Uterus (tissue), 2 donors: ENCODE results near the gene FCAR.
"Not testable (repeated sequence)": the region's sequence is repeated elsewhere in the genome, so short reads cannot be mapped to it uniquely, and the experiment has no call there.

Source experiments
- CTCF ChIP-seq, 4 experiments: fragments of 200-600 bp in 2 of 4; fragments of 450-650 bp in 2 of 4; sonication (generic) in 2 of 4; IDR thresholded peaks; one replicate each; pipeline ENCODE4 v1.5.1; 2016 to 2019; ENCODE audit warnings: antibody characterized with exemption in 4 of 4, mild to moderate bottlenecking in 2 of 4, moderate library complexity in 1 of 4
- POLR2A ChIP-seq, 2 donors: fragments of 450-650 bp; IDR thresholded peaks; one replicate each; pipeline ENCODE4 v1.6.1; 2016; ENCODE audit warnings: antibody characterized with exemption in 2 of 2, mild to moderate bottlenecking in 1 of 2, moderate library complexity in 1 of 2

DNA sequence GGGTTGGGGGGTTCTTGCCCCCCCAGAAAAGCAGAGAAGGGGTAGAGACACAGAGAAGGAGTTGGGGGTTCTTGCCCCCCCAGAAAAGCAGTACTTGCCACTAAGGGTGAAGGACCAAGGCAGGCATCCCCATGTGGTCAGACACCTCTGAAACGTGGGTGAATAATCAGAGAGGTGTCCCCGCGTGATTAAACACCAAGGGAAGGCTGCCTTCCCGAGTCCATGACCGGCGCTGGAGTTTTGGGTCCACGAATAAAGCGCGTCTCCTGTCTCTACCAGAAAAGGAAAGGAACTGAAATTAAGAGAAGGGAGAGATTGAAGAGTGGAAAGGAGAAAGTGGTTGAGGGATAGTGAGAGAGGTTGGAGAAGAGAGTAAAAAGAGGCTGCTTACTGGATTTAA, 25.6 kb downstream of the FCAR start:
- TF ChIP-seq CTCF, POLR2A (IDR thresholded peaks at IDR 0.05): not testable (repeated sequence)
